NCI-H446 (cell line): ENCODE data around the gene TIMM10B.
A peak's percentile ranks its signal among the peaks of the same experiment; 100 is the strongest.
"Not testable (repeated sequence)": the region's sequence is repeated elsewhere in the genome, so short reads cannot be mapped to it uniquely, and the experiment has no call there.

Experiments
- DNase-seq, 2 experiments: peaks; one replicate each; lab custom pipeline; 2025; lab: John Stamatoyannopoulos, UW

TIMM10B gene

DNA sequence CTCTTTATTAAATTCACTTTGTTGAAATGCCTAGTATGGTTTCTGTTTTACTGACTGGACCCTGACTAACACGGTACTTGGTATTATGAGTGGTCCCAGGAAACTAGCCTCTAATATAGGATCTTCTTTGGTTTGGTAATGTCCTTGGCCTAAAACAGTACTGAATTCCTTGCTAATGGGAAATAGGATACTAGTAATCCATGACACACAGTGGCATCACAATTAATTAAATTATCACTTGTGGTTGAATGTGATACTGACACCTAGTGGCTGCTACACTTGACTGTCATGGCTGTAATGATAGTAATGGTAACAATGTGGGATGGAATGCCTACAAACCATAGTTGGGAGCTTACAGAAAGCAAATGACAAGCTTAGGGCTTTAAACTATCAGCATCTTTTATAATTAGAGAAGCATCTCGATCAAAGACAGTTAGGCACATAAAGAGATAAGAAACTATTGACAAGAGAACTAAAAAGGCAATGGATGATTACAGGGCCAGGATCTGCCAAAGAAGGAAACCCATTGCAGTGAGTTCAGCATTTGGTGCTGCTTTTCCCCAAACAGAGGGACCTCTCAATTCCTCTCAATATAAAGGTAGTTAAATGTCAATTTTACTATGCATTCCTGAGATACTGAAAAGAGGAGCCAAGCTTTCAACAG lies 24.4 kb downstream of the TIMM10B start:
- peak; percentile 22 to 58 for DNase-seq

DNA sequence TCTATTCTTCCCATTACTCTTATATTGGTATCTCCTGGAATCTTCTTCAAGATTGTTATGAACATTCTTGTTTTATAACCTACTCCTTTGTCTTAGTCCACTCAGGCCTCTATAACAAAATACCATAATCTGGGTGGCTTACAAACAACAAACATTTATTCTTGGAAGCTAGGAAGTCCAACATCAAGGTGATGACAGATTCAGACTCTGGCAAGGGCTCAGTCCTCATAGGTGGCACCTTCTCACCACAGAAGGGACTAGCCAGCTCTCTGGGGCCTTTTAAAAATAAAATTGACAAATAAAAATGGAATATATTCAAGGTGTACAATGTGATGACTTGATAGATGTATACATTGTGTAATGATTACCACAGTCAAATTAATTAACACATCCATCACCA lies 35.6 kb downstream of the TIMM10B start:
- no peak for DNase-seq

DNA sequence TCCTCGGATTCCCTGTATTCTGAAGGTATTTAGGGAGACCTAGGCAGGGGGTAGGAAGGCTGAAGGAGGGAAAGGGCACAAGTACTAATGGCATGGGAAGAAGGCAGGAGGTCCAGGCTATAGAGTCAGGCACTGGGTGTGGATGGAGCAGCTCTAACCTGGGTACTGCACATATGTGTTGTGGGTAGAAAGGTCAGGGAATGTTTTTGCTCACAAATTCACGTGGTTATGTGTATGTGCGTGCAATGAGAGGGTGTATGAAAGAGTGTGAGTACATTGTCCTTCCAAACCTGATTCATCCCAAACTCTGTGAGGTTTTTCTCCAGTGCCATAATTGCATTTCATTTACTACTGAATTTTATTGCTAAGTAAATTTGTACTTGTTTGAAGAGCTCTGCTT lies 39.0 kb downstream of the TIMM10B start:
- DNase-seq = no peak

DNA sequence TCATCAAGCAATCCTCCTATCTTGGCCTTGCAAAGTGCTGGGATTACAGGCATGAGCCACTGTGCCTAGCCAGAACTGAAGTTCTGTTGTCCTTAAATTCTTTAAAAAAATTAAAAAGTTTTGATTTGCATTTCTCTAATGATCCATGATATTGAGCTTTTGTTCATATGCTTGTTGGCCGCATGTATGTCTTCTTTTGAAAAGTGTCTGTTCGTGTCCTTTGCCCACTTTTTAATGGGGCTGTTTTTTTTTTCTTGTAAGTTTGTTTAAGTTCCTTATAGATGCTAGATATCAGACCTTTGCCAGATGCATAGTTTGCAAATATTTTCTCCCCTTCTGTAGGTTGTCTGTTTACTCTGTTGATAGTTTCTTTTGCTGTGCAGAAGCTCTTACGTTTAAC lies 40.6 kb downstream of the TIMM10B start:
- DNase-seq = not testable (repeated sequence)

DNA sequence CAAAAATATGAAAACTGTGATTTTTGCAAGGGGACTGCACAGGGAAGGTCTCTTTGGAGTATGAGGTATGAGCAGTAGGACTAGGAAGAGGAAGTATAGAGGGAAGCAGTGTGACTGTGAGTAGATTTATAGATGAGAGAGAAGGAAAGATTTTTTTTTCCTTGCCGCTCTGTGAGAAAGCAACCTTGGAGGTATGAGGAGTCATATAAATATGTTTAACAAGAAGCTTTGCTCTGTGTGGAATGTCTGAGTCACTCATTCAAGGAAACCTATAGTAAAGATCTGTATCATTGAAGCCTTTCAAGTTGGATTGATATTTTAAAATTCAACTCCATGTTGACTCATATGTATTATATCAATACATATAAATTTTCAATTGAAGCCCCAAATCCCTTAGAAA lies 42.0 kb downstream of the TIMM10B start:
- no peak for DNase-seq

DNA sequence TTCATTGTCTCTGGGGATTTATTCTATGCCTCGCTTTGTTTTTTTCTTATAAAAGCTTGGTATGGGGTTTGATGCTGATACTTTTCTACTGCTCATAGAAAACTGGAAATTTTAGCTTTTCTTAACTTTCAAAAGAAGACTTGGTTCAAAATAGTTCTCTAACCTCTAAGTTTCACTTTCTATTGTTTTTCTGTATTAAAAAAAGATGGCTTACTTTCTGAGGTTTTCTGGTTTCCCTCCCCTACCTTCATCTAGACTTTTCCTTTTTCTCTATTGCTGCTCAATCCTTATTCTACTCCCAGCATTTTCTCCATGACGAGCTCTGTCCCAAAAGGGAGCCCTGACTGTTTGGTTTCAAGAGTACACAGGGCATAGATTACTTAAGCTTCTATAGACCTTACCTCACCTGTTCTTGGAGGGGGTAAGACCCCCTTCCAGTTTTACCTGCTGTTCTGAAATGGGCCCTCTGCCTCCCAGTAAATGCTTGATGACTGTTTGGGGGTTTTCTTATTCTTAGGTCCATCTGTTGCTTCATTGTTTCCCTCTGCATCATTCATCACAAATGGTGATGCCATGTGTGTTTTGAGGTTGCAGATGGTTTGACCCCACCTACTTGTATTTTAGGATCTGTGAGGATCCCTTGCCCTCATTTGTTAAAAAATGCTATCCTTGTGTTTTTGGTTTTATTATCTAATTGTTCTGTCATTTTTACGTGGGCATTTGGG lies 45.3 kb downstream of the TIMM10B start:
- no peak for DNase-seq

DNA sequence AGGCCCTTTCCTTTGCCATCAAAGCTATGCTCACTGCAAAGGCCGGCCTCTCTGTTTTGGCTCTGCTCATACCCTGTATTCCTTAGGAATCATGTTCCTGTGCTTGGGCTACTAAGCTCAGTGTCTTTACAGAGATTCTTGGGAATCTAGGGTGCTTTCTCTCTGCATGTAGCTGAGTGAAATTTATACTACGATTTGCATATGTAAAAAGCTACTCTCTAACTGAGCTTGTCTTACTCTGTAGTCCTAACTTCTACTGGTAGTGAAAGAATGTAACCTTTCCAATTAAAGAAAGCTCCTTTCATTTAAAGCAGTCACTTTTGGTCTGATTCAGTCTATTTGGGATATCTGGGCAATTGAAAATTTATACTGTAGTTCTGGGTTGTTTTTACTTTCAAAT lies 48.0 kb downstream of the TIMM10B start:
- DNase-seq = no peak

DNA sequence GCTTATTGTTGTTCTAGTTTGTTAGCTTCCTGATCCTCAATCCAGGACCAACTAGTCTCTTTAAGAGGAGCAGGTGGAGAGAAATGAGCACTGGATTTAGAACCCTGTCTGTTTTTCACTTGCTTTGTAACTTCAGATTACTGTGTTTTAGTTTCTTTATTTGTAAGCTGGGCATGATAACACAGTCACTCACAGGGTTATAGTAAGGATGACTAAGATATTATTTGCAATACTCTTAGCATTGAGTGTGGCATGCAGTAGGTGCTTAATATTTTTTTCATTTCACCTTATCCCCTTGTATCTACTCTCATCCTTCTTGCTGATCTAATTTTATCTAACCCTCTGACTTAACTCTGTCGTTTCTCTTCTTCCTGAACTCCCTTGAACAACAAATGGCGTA lies 49.5 kb downstream of the TIMM10B start:
- no peak for DNase-seq

DNA sequence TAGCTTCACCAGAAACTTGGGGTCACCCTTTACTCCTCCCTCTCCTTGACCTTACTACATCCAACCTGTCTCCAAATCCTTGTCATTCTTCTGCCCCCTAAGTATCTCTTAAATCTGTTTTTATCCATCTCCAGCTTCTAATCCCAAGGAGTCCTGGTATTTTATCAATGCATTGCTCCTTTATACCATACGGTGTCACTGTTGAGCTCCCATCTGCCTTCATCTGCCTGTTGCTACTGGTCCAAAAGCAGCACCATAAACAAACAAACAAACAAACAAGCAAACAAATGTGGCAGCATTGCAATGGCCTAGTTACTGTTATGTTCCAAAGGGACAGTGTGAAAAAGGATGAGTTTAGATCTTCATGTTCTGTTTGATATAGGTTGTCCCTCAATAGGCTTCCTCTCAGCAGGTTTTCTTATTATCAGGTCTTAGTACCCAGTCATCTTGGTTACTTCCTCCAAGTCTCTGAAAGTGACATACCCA lies 50.0 kb downstream of the TIMM10B start:
- DNase-seq = peak; percentile 21 to 47
